ENCODE measurements around the gene TNPO3.

TNPO3 gene

GRCh38 chr7:129054438-129055293, at the start of gene TNPO3:
Gene TNPO3 (minus strand): TSS chr7:129055111. CDS start chr7:129054770, 341 bp downstream.
- Mint-ChIP-seq H3K4me1 (peaks cover 31% of the 10 kb centered on the region), H3K27ac (peak within 1 kb of the TSS; percentile 99), H3K36me3 (peaks cover 37% of the 10 kb centered on the region), H3K4me3 (peak within 1 kb of the TSS; percentile 95), H3K9me3 (no peaks in the 10 kb centered on the region)
- ATAC-seq (peak; percentile 94), DNase-seq (ENCODE audit: low spot score in 2 of 2) (peak; percentile 76 to 95)

GRCh38 chr7:129103561-129104324, 48.8 kb upstream of the TNPO3 start:
- no peak overlapping the region for H3K4me3 Mint-ChIP-seq
- no peak for DNase-seq (ENCODE audit: low spot score in 2 of 2)
- no peaks in the 10 kb centered on the region for H3K36me3 Mint-ChIP-seq
- no peaks in the 10 kb centered on the region for H3K9me3 Mint-ChIP-seq
- no peak overlapping the region for H3K27ac Mint-ChIP-seq
- no peak for ATAC-seq
- no peaks in the 10 kb centered on the region for H3K4me1 Mint-ChIP-seq

GRCh38 chr7:129101746-129102145, 46.8 kb upstream of the TNPO3 start:
- H3K4me1 Mint-ChIP-seq: no peaks in the 10 kb centered on the region
- ATAC-seq (no peak), DNase-seq (ENCODE audit: low spot score in 2 of 2) (no peak)
- no peaks in the 10 kb centered on the region for H3K36me3 Mint-ChIP-seq
- no peak overlapping the region for H3K27ac Mint-ChIP-seq
- H3K4me3 Mint-ChIP-seq: no peak overlapping the region
- no peaks in the 10 kb centered on the region for H3K9me3 Mint-ChIP-seq

- H3K4me1 Mint-ChIP-seq: no peaks in the 10 kb centered on the region
- ATAC-seq: no peak
- no peak overlapping the region for H3K27ac Mint-ChIP-seq
Measured at GRCh38 chr7:129100827-129101166, 45.9 kb upstream of the TNPO3 start.

GRCh38 chr7:129098409-129099084, 43.6 kb upstream of the TNPO3 start:
- Mint-ChIP-seq H3K36me3 (no peaks in the 10 kb centered on the region), H3K27ac (no peak overlapping the region), H3K4me3 (no peak overlapping the region), H3K4me1 (peaks cover 6% of the 10 kb centered on the region), H3K9me3 (no peaks in the 10 kb centered on the region)
- ATAC-seq (no peak), DNase-seq (ENCODE audit: low spot score in 2 of 2) (no peak)

More at GRCh38 chr7:129100827-129101166, 45.9 kb upstream of the TNPO3 start:
- Mint-ChIP-seq H3K36me3 (no peaks in the 10 kb centered on the region), H3K4me3 (no peak overlapping the region), H3K9me3 (no peaks in the 10 kb centered on the region)
- no peak for DNase-seq (ENCODE audit: low spot score in 2 of 2)

GRCh38 chr7:129095258-129095657, 40.3 kb upstream of the TNPO3 start:
- Mint-ChIP-seq H3K27ac (no peak overlapping the region), H3K9me3 (no peaks in the 10 kb centered on the region), H3K36me3 (no peaks in the 10 kb centered on the region), H3K4me3 (no peak overlapping the region), H3K4me1 (peaks cover 13% of the 10 kb centered on the region)
- ATAC-seq (no peak), DNase-seq (ENCODE audit: low spot score in 2 of 2) (no peak)

- ATAC-seq (no peak), DNase-seq (ENCODE audit: low spot score in 2 of 2) (no peak)
- no peaks in the 10 kb centered on the region for H3K36me3 Mint-ChIP-seq
- H3K4me1 Mint-ChIP-seq: peaks cover 13% of the 10 kb centered on the region
- no peaks in the 10 kb centered on the region for H3K9me3 Mint-ChIP-seq
- no peak overlapping the region for H3K4me3 Mint-ChIP-seq
- no peak overlapping the region for H3K27ac Mint-ChIP-seq
Measured at GRCh38 chr7:129094501-129094900, 39.6 kb upstream of the TNPO3 start.

GRCh38 chr7:129093867-129094456, 39.1 kb upstream of the TNPO3 start:
- no peak overlapping the region for H3K4me3 Mint-ChIP-seq
- H3K9me3 Mint-ChIP-seq: no peaks in the 10 kb centered on the region
- no peak overlapping the region for H3K27ac Mint-ChIP-seq
- peaks cover 13% of the 10 kb centered on the region for H3K4me1 Mint-ChIP-seq
- no peak for DNase-seq (ENCODE audit: low spot score in 2 of 2)
- no peak for ATAC-seq
- H3K36me3 Mint-ChIP-seq: no peaks in the 10 kb centered on the region

- Mint-ChIP-seq H3K36me3 (no peaks in the 10 kb centered on the region), H3K9me3 (no peaks in the 10 kb centered on the region), H3K4me3 (no peak overlapping the region), H3K4me1 (peaks cover 13% of the 10 kb centered on the region), H3K27ac (no peak overlapping the region)
- peak; percentile 85 for ATAC-seq
- peak; percentile 93 to 97 for DNase-seq (ENCODE audit: low spot score in 2 of 2)
Measured at GRCh38 chr7:129091484-129092002, 36.6 kb upstream of the TNPO3 start.

GRCh38 chr7:129090300-129090907, 35.5 kb upstream of the TNPO3 start:
- DNase-seq (ENCODE audit: low spot score in 2 of 2) (no peak), ATAC-seq (no peak)
- peaks cover 10% of the 10 kb centered on the region for H3K4me1 Mint-ChIP-seq
- H3K4me3 Mint-ChIP-seq: no peak overlapping the region
- H3K9me3 Mint-ChIP-seq: no peaks in the 10 kb centered on the region
- no peaks in the 10 kb centered on the region for H3K36me3 Mint-ChIP-seq
- H3K27ac Mint-ChIP-seq: no peak overlapping the region

GRCh38 chr7:129089521-129090212, 34.8 kb upstream of the TNPO3 start:
- H3K9me3 Mint-ChIP-seq: no peaks in the 10 kb centered on the region
- DNase-seq (ENCODE audit: low spot score in 2 of 2) (peak in 1 of 2 donors; percentile 62), ATAC-seq (peak; percentile 93)
- no peak overlapping the region for H3K4me3 Mint-ChIP-seq
- no peak overlapping the region for H3K27ac Mint-ChIP-seq
- H3K36me3 Mint-ChIP-seq: no peaks in the 10 kb centered on the region
- H3K4me1 Mint-ChIP-seq: peaks cover 7% of the 10 kb centered on the region

GRCh38 chr7:129084801-129085551, 30.1 kb upstream of the TNPO3 start:
- Mint-ChIP-seq H3K9me3 (no peaks in the 10 kb centered on the region), H3K36me3 (no peaks in the 10 kb centered on the region), H3K27ac (no peak overlapping the region), H3K4me3 (no peak overlapping the region), H3K4me1 (no peaks in the 10 kb centered on the region)
- ATAC-seq (no peak), DNase-seq (ENCODE audit: low spot score in 2 of 2) (no peak)

- Mint-ChIP-seq H3K4me3 (no peak overlapping the region), H3K36me3 (no peaks in the 10 kb centered on the region), H3K4me1 (no peaks in the 10 kb centered on the region), H3K9me3 (no peaks in the 10 kb centered on the region), H3K27ac (no peak overlapping the region)
- DNase-seq (ENCODE audit: low spot score in 2 of 2): no peak
- ATAC-seq: no peak
Measured at GRCh38 chr7:129083525-129083924, 28.6 kb upstream of the TNPO3 start.

GRCh38 chr7:129078455-129078854, 23.5 kb upstream of the TNPO3 start:
- no peak for DNase-seq (ENCODE audit: low spot score in 2 of 2)
- no peaks in the 10 kb centered on the region for H3K36me3 Mint-ChIP-seq
- H3K4me1 Mint-ChIP-seq: no peaks in the 10 kb centered on the region

More at GRCh38 chr7:129078455-129078854, 23.5 kb upstream of the TNPO3 start:
- Mint-ChIP-seq H3K4me3 (no peak overlapping the region), H3K27ac (no peak overlapping the region), H3K9me3 (no peaks in the 10 kb centered on the region)
- ATAC-seq: no peak
